Keratinocyte (primary cell): Measurements from ENCODE around the gene MYH9.

Source experiments
- EZH2 ChIP-seq: IDR thresholded peaks from one replicate; pipeline ENCODE4 v1.6.1; 2012; ENCODE audit warnings: inconsistent platforms, mild to moderate bottlenecking, low read length, moderate library complexity
- TF ChIP-seq, protein P1 (sequence below), 3 experiments: IDR thresholded peaks in 1 of 3; conservative IDR thresholded peaks in 1 of 3; optimal IDR thresholded peaks in 1 of 3; 2 replicates in 2 of 3; 3 replicates in 1 of 3; pipeline versions ENCODE3 to v1.5.1; 2011; ENCODE audit warnings: low read length in 3 of 3, mild to moderate bottlenecking in 3 of 3, moderate library complexity in 2 of 3, control low read depth in 1 of 3, inconsistent platforms in 1 of 3; ENCODE audit not compliant: insufficient read depth in 2 of 3; ENCODE audit errors: extremely low read depth in 1 of 3

DNA sequence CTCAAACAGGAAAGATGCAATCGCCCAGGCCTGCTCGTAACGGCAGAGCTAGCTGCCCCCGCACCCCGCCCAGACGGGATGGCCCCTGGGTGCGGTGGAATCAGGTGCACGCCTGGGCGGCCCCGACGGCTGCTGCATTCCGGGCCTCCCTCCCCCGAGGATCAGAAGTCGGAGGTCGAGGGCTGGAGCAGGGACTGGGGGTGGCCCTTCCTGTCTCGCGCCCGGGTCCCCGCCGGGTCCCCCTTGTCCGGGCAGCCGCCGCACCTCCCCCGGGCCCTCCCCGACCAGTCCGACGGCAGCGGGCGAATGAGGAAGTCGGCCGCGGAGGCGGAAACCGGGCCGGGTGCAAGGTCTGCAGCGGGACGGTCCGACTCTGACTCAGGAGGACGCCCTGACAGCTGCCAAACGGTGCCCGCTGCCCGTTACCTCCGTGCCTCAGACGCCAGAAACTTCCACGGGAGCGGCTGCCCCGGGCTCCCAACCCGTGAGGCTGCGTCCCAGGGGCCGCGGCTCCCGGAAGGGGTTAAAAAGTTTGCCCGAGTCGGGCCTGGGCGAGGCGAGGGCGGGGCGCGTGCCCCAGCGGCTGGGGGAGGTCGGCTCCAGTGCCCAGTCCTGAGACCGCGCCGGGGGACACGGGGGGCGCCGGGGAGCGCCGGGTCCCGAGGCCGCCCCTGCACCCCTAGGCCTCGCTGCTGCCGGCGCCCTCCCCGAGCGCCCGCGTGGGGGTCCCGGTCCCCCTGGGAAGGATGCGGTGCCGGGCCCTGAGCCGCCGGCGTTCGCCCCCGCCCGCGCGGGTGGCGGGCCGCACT, 663 bp downstream of the MYH9 start:
- TF ChIP-seq, protein P1, sequence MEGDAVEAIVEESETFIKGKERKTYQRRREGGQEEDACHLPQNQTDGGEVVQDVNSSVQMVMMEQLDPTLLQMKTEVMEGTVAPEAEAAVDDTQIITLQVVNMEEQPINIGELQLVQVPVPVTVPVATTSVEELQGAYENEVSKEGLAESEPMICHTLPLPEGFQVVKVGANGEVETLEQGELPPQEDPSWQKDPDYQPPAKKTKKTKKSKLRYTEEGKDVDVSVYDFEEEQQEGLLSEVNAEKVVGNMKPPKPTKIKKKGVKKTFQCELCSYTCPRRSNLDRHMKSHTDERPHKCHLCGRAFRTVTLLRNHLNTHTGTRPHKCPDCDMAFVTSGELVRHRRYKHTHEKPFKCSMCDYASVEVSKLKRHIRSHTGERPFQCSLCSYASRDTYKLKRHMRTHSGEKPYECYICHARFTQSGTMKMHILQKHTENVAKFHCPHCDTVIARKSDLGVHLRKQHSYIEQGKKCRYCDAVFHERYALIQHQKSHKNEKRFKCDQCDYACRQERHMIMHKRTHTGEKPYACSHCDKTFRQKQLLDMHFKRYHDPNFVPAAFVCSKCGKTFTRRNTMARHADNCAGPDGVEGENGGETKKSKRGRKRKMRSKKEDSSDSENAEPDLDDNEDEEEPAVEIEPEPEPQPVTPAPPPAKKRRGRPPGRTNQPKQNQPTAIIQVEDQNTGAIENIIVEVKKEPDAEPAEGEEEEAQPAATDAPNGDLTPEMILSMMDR (optimal IDR thresholded peaks at IDR 0.05 in 1 of 3, IDR thresholded peaks at IDR 0.05 in 1 of 3, conservative IDR thresholded peaks at IDR 0.05 in 1 of 3; ENCODE audit: extremely low read depth in 1 of 3, insufficient read depth in 2 of 3, low read length in 3 of 3), result no peak
- no peak for TF ChIP-seq EZH2
